HTR-8/SVneo (cell line): ENCODE results near the gene CTNND2.
"Not testable (repeated sequence)": the region's sequence is repeated elsewhere in the genome, so short reads cannot be mapped to it uniquely, and the experiment has no call there.

Source experiments
- DNase-seq: peaks from one replicate; pipeline ENCODE4 v3.0.0; 2011; ENCODE audit warnings: low spot score, mixed read lengths; ENCODE audit not compliant: insufficient read length
- FAIRE-seq: peaks from 2 replicates; lab custom pipeline; 2011; peaks lifted over from hg19 to GRCh38; lab: Jason Lieb, UNC

The CTNND2 gene

GRCh38 chr5:11038772-11039171, 865.5 kb downstream of the CTNND2 start:
- DNase-seq, result no peak
- peak; percentile 80 for FAIRE-seq

- no peak for DNase-seq
- FAIRE-seq, result no peak
These were observed 866.3 kb downstream of the CTNND2 start for GRCh38 chr5:11037941-11038340.

GRCh38 chr5:11037080-11037479, 867.2 kb downstream of the CTNND2 start:
- FAIRE-seq, result no peak
- no peak for DNase-seq

- FAIRE-seq, result no peak
- no peak for DNase-seq
These were observed 873.6 kb downstream of the CTNND2 start for GRCh38 chr5:11030671-11031070.

GRCh38 chr5:11027660-11028059, 876.6 kb downstream of the CTNND2 start:
- FAIRE-seq, result no peak
- no peak for DNase-seq

GRCh38 chr5:11026543-11026942, 877.7 kb downstream of the CTNND2 start:
- no peak for FAIRE-seq

GRCh38 chr5:11023945-11024344, 880.3 kb downstream of the CTNND2 start:
- DNase-seq (no peak), FAIRE-seq (no peak)

More at GRCh38 chr5:11026543-11026942, 877.7 kb downstream of the CTNND2 start:
- DNase-seq, result no peak

GRCh38 chr5:11013793-11014192, 890.5 kb downstream of the CTNND2 start:
- FAIRE-seq (peak; percentile 16), DNase-seq (no peak)

- peak; percentile 57 for FAIRE-seq
- no peak for DNase-seq
These were observed 892.0 kb downstream of the CTNND2 start for GRCh38 chr5:11012295-11012694.

- FAIRE-seq (peak; percentile 62), DNase-seq (no peak)
These were observed 893.6 kb downstream of the CTNND2 start for GRCh38 chr5:11010429-11011210.

GRCh38 chr5:11009576-11009975, 894.7 kb downstream of the CTNND2 start:
- FAIRE-seq (no peak), DNase-seq (no peak)

GRCh38 chr5:11007269-11007870, 896.9 kb downstream of the CTNND2 start:
- FAIRE-seq (peak; percentile 72), DNase-seq (no peak)

GRCh38 chr5:11004523-11004922, 899.7 kb downstream of the CTNND2 start:
- not testable (repeated sequence) for DNase-seq, FAIRE-seq

- FAIRE-seq, result peak; percentile 80
- DNase-seq, result no peak
These were observed 903.5 kb downstream of the CTNND2 start for GRCh38 chr5:11000515-11001353.

- DNase-seq, result no peak
- no peak for FAIRE-seq
These were observed 904.5 kb downstream of the CTNND2 start for GRCh38 chr5:10999714-11000113.

- DNase-seq, result no peak
- no peak for FAIRE-seq
These were observed 908.4 kb downstream of the CTNND2 start for GRCh38 chr5:10995891-10996290.

GRCh38 chr5:10994091-10994986, 909.9 kb downstream of the CTNND2 start:
- FAIRE-seq (no peak), DNase-seq (no peak)

- DNase-seq (no peak), FAIRE-seq (no peak)
These were observed 913.6 kb downstream of the CTNND2 start for GRCh38 chr5:10990634-10991033.

GRCh38 chr5:10989577-10990263, 914.5 kb downstream of the CTNND2 start:
- DNase-seq, result no peak
- FAIRE-seq, result no peak
